Naive thymus-derived CD4-positive, alpha-beta T cell (primary cell): ENCODE data around the gene SLC6A3. TPM values are rescaled to one million over a fixed set of nuclear protein-coding genes. Genes with fewer than 3 reads are reported as not detected.
A peak's percentile ranks its signal among the peaks of the same experiment; 100 is the strongest.
"Not testable (repeated sequence)": the region's sequence is repeated elsewhere in the genome, so short reads cannot be mapped to it uniquely, and the experiment has no call there.

Source experiments
- ATAC-seq: fragments of 150-1000 bp; cut with Tn5 transposase; 2 replicates; pipeline ENCODE4 v1.10.0; 2021; ENCODE audit warnings: mild to moderate bottlenecking, moderate library complexity
- CTCF ChIA-PET: fragments of 350-600 bp; sonication (Branson Sonifier 250); formaldehyde crosslinking; loops from one replicate; lab custom pipeline; 2021; ENCODE audit warnings: antibody characterized with exemption; lab: Charles Lee
- POLR2A ChIA-PET: fragments of 350-600 bp; sonication (Branson Sonifier 250); formaldehyde crosslinking; loops from one replicate; lab custom pipeline; 2021; ENCODE audit warnings: antibody characterized with exemption, inconsistent platforms; lab: Charles Lee
- DNase-seq, 9 donors: peaks; one replicate each; pipeline versions ENCODE4 v3.0.0 to v3.0.0-alpha.2; 2020 to 2022; ENCODE audit warnings: mixed read lengths in 1 of 9
- H3K27ac ChIP-seq: one replicate; pipeline ENCODE4 v1.7.0; 2013; ENCODE audit warnings: mild to moderate bottlenecking, low read depth, low read length, moderate library complexity
- H3K27me3 ChIP-seq, 2 donors: one replicate each; pipeline ENCODE4 v1.7.0; 2013; ENCODE audit warnings: low read length in 2 of 2, mild to moderate bottlenecking in 2 of 2, moderate library complexity in 2 of 2; ENCODE audit not compliant: control insufficient read depth in 2 of 2, insufficient read depth in 2 of 2
- H3K36me3 ChIP-seq, 3 experiments: 1 replicate in 2 of 3; 2 replicates in 1 of 3; pipeline ENCODE4 v1.7.0; 2013; ENCODE audit warnings: low read length in 3 of 3, mild to moderate bottlenecking in 3 of 3, moderate library complexity in 1 of 3; ENCODE audit not compliant: insufficient read depth in 3 of 3, control insufficient read depth in 2 of 3
- H3K4me1 ChIP-seq, 2 donors: one replicate each; pipeline ENCODE4 v1.7.0; 2013; ENCODE audit warnings: low read length in 2 of 2, mild to moderate bottlenecking in 2 of 2, moderate library complexity in 1 of 2; ENCODE audit not compliant: control insufficient read depth in 2 of 2, insufficient read depth in 2 of 2
- H3K4me3 ChIP-seq: 2 replicates; pipeline ENCODE4 v1.7.0; 2013; ENCODE audit warnings: mild to moderate bottlenecking, low read length
- H3K9me3 ChIP-seq, 3 experiments: 1 replicate in 2 of 3; 2 replicates in 1 of 3; pipeline ENCODE4 v1.7.0; 2013; ENCODE audit warnings: low read length in 3 of 3; ENCODE audit not compliant: control insufficient read depth in 2 of 3
- H3K27ac Mint-ChIP-seq, 9 donors: one replicate each; pipeline ENCODE4 v1.8.0; 2020 to 2022; ENCODE audit warnings: mixed read lengths in 9 of 9, mild to moderate bottlenecking in 8 of 9, moderate library complexity in 5 of 9, inconsistent platforms in 2 of 9
- H3K27me3 Mint-ChIP-seq, 5 donors: one replicate each; pipeline ENCODE4 v1.8.0; 2021 to 2022; ENCODE audit warnings: mixed read lengths in 5 of 5, mild to moderate bottlenecking in 1 of 5
- H3K36me3 Mint-ChIP-seq, 5 donors: one replicate each; pipeline ENCODE4 v1.8.0; 2020 to 2022; ENCODE audit warnings: mixed read lengths in 5 of 5, mild to moderate bottlenecking in 3 of 5, inconsistent platforms in 1 of 5
- H3K4me1 Mint-ChIP-seq, 7 donors: one replicate each; pipeline ENCODE4 v1.8.0; 2020 to 2022; ENCODE audit warnings: mixed read lengths in 7 of 7, mild to moderate bottlenecking in 3 of 7, inconsistent platforms in 1 of 7
- H3K4me3 Mint-ChIP-seq, 10 donors: one replicate each; pipeline ENCODE4 v1.8.0; 2020 to 2022; ENCODE audit warnings: mild to moderate bottlenecking in 10 of 10, mixed read lengths in 10 of 10, moderate library complexity in 6 of 10, inconsistent platforms in 2 of 10
- H3K9me3 Mint-ChIP-seq, 11 donors: one replicate each; pipeline ENCODE4 v1.8.0; 2020 to 2022; ENCODE audit warnings: mixed read lengths in 11 of 11, mild to moderate bottlenecking in 4 of 11, inconsistent platforms in 1 of 11, moderate library complexity in 1 of 11
- intact Hi-C, 2 donors: fragments of 100-400 bp; cut with micrococcal nuclease; formaldehyde crosslinking; loops; one replicate each; pipeline ENCODE4 v1.15.1; 2023
- polyA plus RNA-seq, 2 donors: library from polyadenylated mRNA; unstranded; fragments of 300-500 nt; fragmentation: Illumina TruSeq; gene quantifications; one replicate each; pipeline ENCODE4 v1.2.3, GENCODE V29; 2021
- total RNA-seq, 6 experiments: library from RNA in 5 of 6; stranded (reverse) in 5 of 6; gene quantifications; 1 replicate in 5 of 6; 2 replicates in 1 of 6; pipeline ENCODE4 v1.2.3 and lab custom pipeline; 2021 to 2026

The SLC6A3 gene
- total and polyA plus RNA-seq, 7 experiments from 2014 or later: 0.07 TPM; not detected in 6

DNA sequence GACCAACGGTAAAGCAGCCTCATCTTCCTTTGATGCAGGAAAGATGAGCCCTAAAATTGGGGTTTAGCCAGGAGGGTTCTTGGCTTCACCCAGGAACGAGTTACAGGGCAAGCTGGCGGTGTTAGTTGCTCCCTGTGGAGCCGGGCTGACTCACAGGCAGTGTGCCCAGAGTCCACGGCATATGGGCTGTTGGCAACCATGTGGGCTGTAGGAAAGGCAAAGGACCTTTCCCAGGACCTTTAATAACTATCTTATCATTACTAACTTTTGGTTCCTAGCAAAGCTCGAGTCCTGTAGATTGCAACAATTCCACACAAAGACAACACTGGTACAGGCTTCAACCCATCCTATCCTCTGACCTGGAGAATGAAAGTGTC, 70.6 kb downstream of the SLC6A3 start:
- ChIA-PET CTCF (no interaction called here), POLR2A (no interaction called here)
- H3K4me1 ChIP-seq: peaks cover 0 to 15% of the 10 kb centered on the region in 2 donors
- H3K9me3 ChIP-seq: no peaks in the 10 kb centered on the region
- H3K4me3 Mint-ChIP-seq: no peak overlapping the region
- no peak for DNase-seq
- H3K27ac ChIP-seq: no peak overlapping the region
- no peaks in the 10 kb centered on the region for H3K27me3 ChIP-seq
- no peaks in the 10 kb centered on the region for H3K9me3 Mint-ChIP-seq
- H3K27ac Mint-ChIP-seq: no peak overlapping the region
- H3K4me3 ChIP-seq: no peak overlapping the region
- H3K4me1 Mint-ChIP-seq: peaks cover 0 to 4% (median 0%) of the 10 kb centered on the region in 7 donors
- no peaks in the 10 kb centered on the region for H3K36me3 Mint-ChIP-seq
- no peak for ATAC-seq
- no peaks in the 10 kb centered on the region for H3K36me3 ChIP-seq
- H3K27me3 Mint-ChIP-seq: peaks cover 0 to 9% (median 0%) of the 10 kb centered on the region in 5 donors
- intact Hi-C loops: no loop called here

DNA sequence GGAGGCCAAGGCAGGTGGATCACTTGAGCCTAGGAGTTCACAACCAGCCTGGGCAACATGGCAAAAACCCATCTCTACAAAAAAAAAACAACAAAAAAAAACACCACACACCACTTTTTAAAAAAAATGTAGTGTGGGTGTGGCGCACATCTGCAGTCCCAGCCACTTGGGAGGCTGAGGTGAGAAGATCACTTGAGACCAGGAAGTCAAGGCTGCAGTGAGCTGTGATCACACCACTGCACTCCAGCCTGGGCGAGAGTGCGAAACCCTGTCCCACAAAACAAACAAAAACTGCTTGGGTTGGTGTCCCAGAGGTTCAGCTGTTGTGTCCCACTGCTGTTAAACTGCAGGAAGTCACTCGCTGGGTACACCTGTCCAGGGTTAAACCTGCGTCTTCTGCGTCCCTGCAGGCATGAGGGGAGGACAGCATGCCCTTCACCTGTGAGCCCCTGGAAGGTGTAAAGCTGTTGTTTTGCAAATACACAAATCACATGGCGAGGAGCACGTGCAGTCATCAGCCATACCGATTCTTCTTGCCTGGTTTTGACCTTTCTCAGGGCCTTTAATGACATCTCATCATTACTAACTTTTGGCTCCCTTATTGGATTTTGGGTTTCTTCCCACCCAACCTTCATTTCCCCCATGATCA, 71.1 kb downstream of the SLC6A3 start:
- POLR2A ChIA-PET: no interaction called here
- no peaks in the 10 kb centered on the region for H3K9me3 Mint-ChIP-seq
- H3K4me1 ChIP-seq: peaks cover 0 to 15% of the 10 kb centered on the region in 2 donors
- no peak for DNase-seq
- H3K27me3 ChIP-seq: no peaks in the 10 kb centered on the region
- H3K36me3 Mint-ChIP-seq: no peaks in the 10 kb centered on the region
- intact Hi-C loops: no loop called here
- H3K4me1 Mint-ChIP-seq: peaks cover 0 to 4% (median 0%) of the 10 kb centered on the region in 7 donors
- no peaks in the 10 kb centered on the region for H3K36me3 ChIP-seq
- CTCF ChIA-PET: no interaction called here
- no peak overlapping the region for H3K27ac ChIP-seq
- peak; percentile 69 for ATAC-seq
- no peak overlapping the region for H3K4me3 Mint-ChIP-seq
- peaks cover 0 to 9% (median 0%) of the 10 kb centered on the region in 5 donors for H3K27me3 Mint-ChIP-seq
- no peak overlapping the region for H3K4me3 ChIP-seq
- no peak overlapping the region for H3K27ac Mint-ChIP-seq
- no peaks in the 10 kb centered on the region for H3K9me3 ChIP-seq

DNA sequence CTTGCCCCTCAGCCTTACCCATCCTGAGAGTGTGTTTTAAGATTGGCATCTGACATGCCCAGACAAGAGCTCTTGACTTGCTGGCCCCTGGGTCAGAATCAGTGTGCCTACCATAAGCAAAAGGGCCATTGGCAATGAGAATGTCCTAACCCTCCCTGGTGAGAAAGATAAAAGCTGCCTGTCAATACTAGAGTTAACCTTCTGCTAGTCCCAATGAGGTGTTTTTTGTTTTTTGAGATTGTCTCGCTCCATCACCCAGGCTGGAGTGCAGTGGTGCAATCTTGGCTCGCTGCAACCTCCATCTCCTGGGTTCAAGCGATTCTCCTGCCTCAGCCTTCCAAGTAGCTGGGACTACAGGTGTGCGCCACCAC, 73.3 kb downstream of the SLC6A3 start:
- DNase-seq, H3K4me3 ChIP-seq, H3K36me3 Mint-ChIP-seq, H3K36me3 ChIP-seq, ATAC-seq, H3K27ac ChIP-seq, intact Hi-C loops, H3K9me3 Mint-ChIP-seq, H3K9me3 ChIP-seq, H3K27me3 ChIP-seq, H3K27ac Mint-ChIP-seq, CTCF ChIA-PET, H3K4me1 Mint-ChIP-seq, H3K4me3 Mint-ChIP-seq, POLR2A ChIA-PET: not testable (repeated sequence)
- peaks cover 0 to 15% of the 10 kb centered on the region in 2 donors for H3K4me1 ChIP-seq
- H3K27me3 Mint-ChIP-seq: peaks cover 0 to 12% (median 0%) of the 10 kb centered on the region in 5 donors

DNA sequence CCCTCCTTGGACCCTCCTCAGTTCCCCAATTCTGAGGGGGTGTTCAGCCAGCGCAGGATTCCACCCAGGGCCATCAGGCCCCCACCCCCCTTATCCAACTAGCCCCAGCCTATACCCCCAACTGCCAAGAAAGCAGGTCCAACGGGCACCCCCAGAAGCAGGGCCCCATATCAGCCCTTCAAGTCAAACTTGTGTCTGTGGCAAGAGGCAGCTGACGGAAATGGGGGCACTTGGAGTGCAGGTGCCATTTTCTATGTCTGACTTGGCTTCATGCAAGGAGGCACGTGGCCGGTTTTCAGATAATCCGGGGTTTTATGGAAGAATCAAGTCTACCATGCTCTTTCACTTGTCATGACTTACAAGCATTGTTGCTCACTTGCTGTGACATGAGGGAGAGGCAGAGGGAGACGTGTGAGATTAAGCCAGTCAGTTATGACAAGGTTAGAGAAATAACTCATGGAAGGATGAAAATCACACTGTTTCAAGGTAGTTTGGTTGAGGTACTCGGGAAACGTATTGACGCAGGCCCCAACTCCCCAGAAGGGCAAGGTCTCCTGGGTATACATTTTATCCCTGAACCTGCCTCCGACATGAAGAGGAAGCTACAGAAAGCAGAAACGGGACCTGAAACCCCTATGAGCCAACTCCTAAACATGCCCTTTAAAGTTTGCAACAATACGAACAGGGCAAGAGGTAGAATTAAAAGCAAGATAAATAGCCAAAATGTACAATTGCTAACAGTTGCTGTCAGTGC, 73.8 kb downstream of the SLC6A3 start:
- no peak overlapping the region for H3K4me3 Mint-ChIP-seq
- CTCF ChIA-PET: interaction anchor here (1.2 kb wide), 1 partner anchor 11 kb away, joined by 4 read pairs; no protein-coding TSS in a partner anchor

DNA sequence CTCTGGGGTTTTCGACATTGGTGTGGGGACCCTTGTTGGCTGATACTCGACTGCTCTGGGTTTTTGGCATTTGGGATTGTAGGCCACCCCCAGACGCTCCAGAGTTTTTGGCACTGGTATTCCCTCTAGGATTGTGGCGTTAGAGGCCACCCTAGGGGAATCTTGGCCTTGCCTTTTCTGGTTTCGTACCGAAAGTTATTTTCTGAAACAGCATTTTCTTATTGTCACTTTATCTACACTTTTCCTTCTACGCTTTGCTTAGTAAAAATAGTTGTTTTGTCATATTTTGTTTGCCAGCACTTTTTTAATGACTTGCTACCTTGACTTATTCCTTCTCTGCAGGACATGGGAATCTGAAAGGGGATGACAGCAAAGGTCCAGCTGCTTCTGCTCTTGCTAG, 75.2 kb downstream of the SLC6A3 start:
- H3K4me1 Mint-ChIP-seq: peaks cover 0 to 2% (median 0%) of the 10 kb centered on the region in 7 donors

More for the DNA sequence above, 73.8 kb downstream of the SLC6A3 start:
- Histone ChIP-seq H3K27me3 (no peaks in the 10 kb centered on the region), H3K9me3 (no peaks in the 10 kb centered on the region), H3K27ac (no peak overlapping the region), H3K36me3 (no peaks in the 10 kb centered on the region), H3K4me3 (no peak overlapping the region), H3K4me1 (peaks cover 0 to 15% of the 10 kb centered on the region in 2 donors)
- Mint-ChIP-seq H3K36me3 (no peaks in the 10 kb centered on the region), H3K4me1 (peaks cover 0 to 2% (median 0%) of the 10 kb centered on the region in 7 donors), H3K27me3 (peaks cover 0 to 13% (median 0%) of the 10 kb centered on the region in 5 donors), H3K27ac (no peak overlapping the region), H3K9me3 (no peaks in the 10 kb centered on the region)
- intact Hi-C loops: no loop called here
- peak; percentile 28 for ATAC-seq
- no peak for DNase-seq
- POLR2A ChIA-PET: no interaction called here

DNA sequence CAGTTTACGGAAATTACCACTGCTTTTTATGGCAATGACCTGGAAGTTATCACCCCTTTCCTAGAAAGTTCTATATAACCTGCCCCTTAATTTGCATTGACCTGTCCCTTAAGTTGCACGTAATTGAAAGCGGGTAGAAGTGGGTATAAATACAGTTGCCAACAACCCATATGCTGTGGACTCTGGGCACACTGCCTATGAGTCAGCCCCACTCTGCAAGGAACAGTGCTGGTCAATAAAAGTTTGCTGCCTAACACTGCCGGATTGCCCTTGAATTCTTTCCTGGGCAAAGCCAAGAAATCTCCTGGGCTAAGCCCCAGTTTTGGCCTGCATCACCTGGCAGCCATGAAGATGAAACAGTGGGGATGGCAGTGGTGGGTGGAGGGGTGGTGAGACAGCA, 76.5 kb downstream of the SLC6A3 start:
- ATAC-seq (no peak), DNase-seq (no peak)
- peak overlapping the region in 1 of 9 donors; percentile 33 for H3K27ac Mint-ChIP-seq
- H3K27me3 Mint-ChIP-seq: peaks cover 0 to 13% (median 6%) of the 10 kb centered on the region in 5 donors
- Histone ChIP-seq H3K27me3 (no peaks in the 10 kb centered on the region), H3K36me3 (no peaks in the 10 kb centered on the region), H3K9me3 (no peaks in the 10 kb centered on the region), H3K4me1 (no peaks in the 10 kb centered on the region), H3K27ac (no peak overlapping the region), H3K4me3 (no peak overlapping the region)
- ChIA-PET CTCF (no interaction called here), POLR2A (no interaction called here)
- no peaks in the 10 kb centered on the region for H3K36me3 Mint-ChIP-seq
- intact Hi-C loops: no loop called here
- H3K4me3 Mint-ChIP-seq: no peak overlapping the region
- no peaks in the 10 kb centered on the region for H3K4me1 Mint-ChIP-seq
- H3K9me3 Mint-ChIP-seq: no peaks in the 10 kb centered on the region

More for the DNA sequence above, 75.2 kb downstream of the SLC6A3 start:
- ChIA-PET POLR2A (no interaction called here), CTCF (no interaction called here)
- Mint-ChIP-seq H3K27me3 (peaks cover 0 to 12% (median 0%) of the 10 kb centered on the region in 5 donors), H3K27ac (no peak overlapping the region), H3K36me3 (no peaks in the 10 kb centered on the region), H3K9me3 (no peaks in the 10 kb centered on the region), H3K4me3 (no peak overlapping the region)
- Histone ChIP-seq H3K36me3 (no peaks in the 10 kb centered on the region), H3K4me1 (peaks cover 0 to 7% of the 10 kb centered on the region in 2 donors), H3K27ac (no peak overlapping the region), H3K27me3 (no peaks in the 10 kb centered on the region), H3K9me3 (no peaks in the 10 kb centered on the region), H3K4me3 (no peak overlapping the region)
- intact Hi-C loops: no loop called here
- ATAC-seq (no peak), DNase-seq (no peak)
